Liver (tissue), 9 donors: ENCODE measurements around the gene CLDN6. TPM values are rescaled to one million over a fixed set of nuclear protein-coding genes. Genes with fewer than 3 reads are reported as not detected.

Experiments used
- DNase-seq: peaks from one replicate; pipeline ENCODE4 v3.0.0-alpha.2; 2017; ENCODE audit warnings: low spot score
- H3K27ac ChIP-seq, 2 donors: one replicate each; pipeline ENCODE4 v1.7.0; 2013; ENCODE audit warnings: inconsistent platforms in 2 of 2, low read length in 2 of 2, control low read depth in 1 of 2, low read depth in 1 of 2, mild to moderate bottlenecking in 1 of 2
- H3K27me3 ChIP-seq, 4 donors: one replicate each; pipeline versions ENCODE4 v1.6.1 to v1.7.0; 2013; ENCODE audit warnings: low read length in 3 of 4, inconsistent platforms in 1 of 4, mild to moderate bottlenecking in 1 of 4, moderate library complexity in 1 of 4; ENCODE audit not compliant: control insufficient read depth in 4 of 4, insufficient read depth in 4 of 4
- H3K36me3 ChIP-seq, 4 donors: one replicate each; pipeline versions ENCODE4 v1.6.1 to v1.7.0; 2013; ENCODE audit warnings: low read length in 3 of 4, mild to moderate bottlenecking in 3 of 4, low read depth in 1 of 4, moderate library complexity in 1 of 4; ENCODE audit not compliant: control insufficient read depth in 4 of 4, insufficient read depth in 3 of 4
- H3K4me1 ChIP-seq, 4 donors: one replicate each; pipeline versions ENCODE4 v1.6.1 to v1.7.0; 2013; ENCODE audit warnings: low read length in 3 of 4, mild to moderate bottlenecking in 3 of 4, moderate library complexity in 1 of 4; ENCODE audit not compliant: control insufficient read depth in 4 of 4, insufficient read depth in 4 of 4
- H3K4me3 ChIP-seq, 3 donors: one replicate each; pipeline versions ENCODE4 v1.6.1 to v1.7.0; 2013; ENCODE audit warnings: low read length in 3 of 3, control low read depth in 1 of 3, low read depth in 1 of 3, mild to moderate bottlenecking in 1 of 3
- H3K9ac ChIP-seq, 2 donors: one replicate each; pipeline ENCODE4 v1.7.0; 2013; ENCODE audit warnings: low read length in 2 of 2, mild to moderate bottlenecking in 2 of 2, moderate library complexity in 2 of 2, control low read depth in 1 of 2, low read depth in 1 of 2
- H3K9me3 ChIP-seq, 4 donors: one replicate each; pipeline versions ENCODE4 v1.6.1 to v1.7.0; 2013; ENCODE audit warnings: low read length in 3 of 4; ENCODE audit not compliant: control insufficient read depth in 4 of 4
- CTCF ChIP-seq: fragments of 150-350 bp; IDR thresholded peaks from 2 replicates; pipeline ENCODE4 v1.5.1; 2017; ENCODE audit warnings: improper control_type of control experiment, low read depth, low read length; ENCODE audit not compliant: missing input control
- EGR1 ChIP-seq, 2 donors: IDR thresholded peaks; 2 replicates each; pipeline ENCODE4 v1.6.1; 2016 to 2018; ENCODE audit warnings: antibody characterized with exemption in 2 of 2, low read depth in 2 of 2
- FOXA1 ChIP-seq: IDR thresholded peaks from 2 replicates; pipeline ENCODE4 v1.6.1; 2016; ENCODE audit warnings: antibody characterized with exemption
- FOXA2 ChIP-seq: IDR thresholded peaks from 2 replicates; pipeline ENCODE4 v1.6.1; 2016; ENCODE audit warnings: antibody characterized with exemption
- GABPA ChIP-seq, 2 donors: IDR thresholded peaks in 1 of 2; conservative IDR thresholded peaks in 1 of 2; 2 replicates each; pipeline ENCODE4 v1.6.1; 2016; ENCODE audit warnings: antibody characterized with exemption in 2 of 2, mild to moderate bottlenecking in 1 of 2, moderate library complexity in 1 of 2
- HNF4A ChIP-seq, 2 donors: conservative IDR thresholded peaks; 2 replicates each; pipeline ENCODE4 v1.6.1; 2016; ENCODE audit warnings: antibody characterized with exemption in 2 of 2, mild to moderate bottlenecking in 2 of 2
- HNF4G ChIP-seq: IDR thresholded peaks from 2 replicates; pipeline ENCODE4 v1.6.1; 2016; ENCODE audit warnings: antibody characterized with exemption
- JUND ChIP-seq, 2 donors: IDR thresholded peaks; 2 replicates each; pipeline ENCODE4 v1.6.1; 2016; ENCODE audit warnings: antibody characterized with exemption in 2 of 2
- NR2F2 ChIP-seq: IDR thresholded peaks from 2 replicates; pipeline ENCODE4 v1.6.1; 2016; ENCODE audit warnings: antibody characterized with exemption
- RAD21 ChIP-seq, 2 donors: IDR thresholded peaks; 2 replicates each; pipeline ENCODE4 v1.6.1; 2016; ENCODE audit warnings: antibody characterized with exemption in 2 of 2, mild to moderate bottlenecking in 2 of 2
- REST ChIP-seq: IDR thresholded peaks from 2 replicates; pipeline ENCODE4 v1.6.1; 2016; ENCODE audit warnings: antibody characterized with exemption, mild to moderate bottlenecking
- RXRA ChIP-seq, 2 donors: IDR thresholded peaks; 2 replicates each; pipeline ENCODE4 v1.6.1; 2017 to 2018; ENCODE audit warnings: antibody characterized with exemption in 2 of 2, mild to moderate bottlenecking in 1 of 2
- SP1 ChIP-seq: IDR thresholded peaks from 2 replicates; pipeline ENCODE4 v1.6.1; 2018; ENCODE audit warnings: antibody characterized with exemption, mild to moderate bottlenecking
- TAF1 ChIP-seq: conservative IDR thresholded peaks from 2 replicates; pipeline ENCODE4 v1.6.1; 2016; ENCODE audit warnings: antibody characterized with exemption, mild to moderate bottlenecking
- YY1 ChIP-seq: IDR thresholded peaks from 2 replicates; pipeline ENCODE4 v1.6.1; 2016; ENCODE audit warnings: antibody characterized with exemption, mild to moderate bottlenecking
- WGBS: extraction: QIAGEN DNeasy Blood & Tissue Kit; methylation state at CpG from one replicate; pipeline ENCODE4 v1.1.7; 2013; 5-methylcytosine and 5-hydroxymethylcytosine counted together
- polyA plus RNA-seq, 2 donors: library from polyadenylated mRNA; stranded (reverse) in 1 of 2; unstranded in 1 of 2; fragments of 200-250 nt in 1 of 2; fragments of >200 nt in 1 of 2; fragmentation: Nextera tagmentation in 1 of 2; extraction: Ambion mirVana in 1 of 2; gene quantifications; one replicate each; pipeline versions ENCODE4 v1.2.1 to v1.2.3, GENCODE V29; 2013 to 2015
- total RNA-seq, 2 donors: library from RNA; depleted of rRNA; stranded (reverse); fragments of >200 nt; gene quantifications; one replicate each; pipeline ENCODE4 v1.2.3, GENCODE V29; 2014
- TF ChIP-seq, protein P1 (sequence below): IDR thresholded peaks from 2 replicates; pipeline ENCODE4 v1.6.1; 2016; ENCODE audit warnings: antibody characterized with exemption
- TF ChIP-seq, protein P2 (sequence below): IDR thresholded peaks from 2 replicates; pipeline ENCODE4 v1.6.1; 2016; ENCODE audit warnings: antibody characterized with exemption
- TF ChIP-seq, protein P3 (sequence below): IDR thresholded peaks from 2 replicates; pipeline ENCODE4 v1.6.1; 2016; ENCODE audit warnings: antibody characterized with exemption
- donor health status: healthy.
- donor health status: healthy.
- donor health status: healthy.
- donor health status: healthy.
- donor health status: healthy.

CLDN6 gene
- total and polyA plus RNA-seq, 4 donors = 0.75 TPM; not detected in 3

DNA sequence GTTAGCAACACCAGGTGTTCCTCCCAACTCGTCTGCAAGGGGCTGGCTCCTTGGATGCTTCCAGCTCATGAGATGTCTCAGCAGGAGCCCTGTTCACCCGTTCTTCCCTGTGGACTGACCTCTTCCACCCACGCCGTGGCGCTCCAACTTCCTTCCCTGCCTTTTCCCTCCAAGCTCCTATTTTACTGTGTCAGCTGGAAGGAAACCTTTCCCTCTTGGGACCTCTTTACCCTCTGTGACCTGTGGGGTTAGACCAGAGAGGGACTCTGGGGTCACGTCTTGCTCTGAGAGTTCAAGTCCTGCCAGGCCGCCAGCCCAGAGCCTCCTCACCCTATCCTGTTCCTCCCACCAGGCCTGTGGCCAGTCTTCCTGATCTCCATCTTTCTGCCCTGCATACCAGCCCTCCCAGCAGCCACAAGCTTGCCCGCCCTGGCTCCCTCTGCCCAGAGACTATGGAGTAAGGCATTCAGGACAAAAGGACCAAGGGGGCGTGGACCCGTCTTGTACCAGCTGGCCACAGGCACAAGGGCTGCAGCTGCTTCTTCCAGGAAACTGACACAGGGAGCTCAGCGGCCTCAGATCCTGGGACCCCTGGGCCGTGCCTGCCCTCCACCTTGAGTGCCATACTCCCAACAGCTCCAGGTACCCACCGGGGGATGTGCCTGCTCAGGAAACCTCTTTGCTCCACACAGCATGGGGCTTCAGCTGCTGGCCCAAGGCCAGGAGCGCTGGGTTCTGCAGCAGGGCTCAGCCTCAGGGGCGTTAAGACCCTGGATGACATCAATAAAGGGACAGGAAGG, 45.8 kb downstream of the CLDN6 start:
- TF ChIP-seq GABPA (IDR thresholded peaks at IDR 0.05 in 1 of 2, conservative IDR thresholded peaks at IDR 0.05 in 1 of 2) (no peak), HNF4A (conservative IDR thresholded peaks at IDR 0.05) (no peak), REST (no peak), RAD21 (IDR thresholded peaks at IDR 0.05) (no peak), SP1 (no peak), JUND (IDR thresholded peaks at IDR 0.05) (no peak), HNF4G (no peak), YY1 (no peak), FOXA2 (no peak), TAF1 (no peak), CTCF (no peak), FOXA1 (no peak), NR2F2 (no peak), EGR1 (IDR thresholded peaks at IDR 0.05; ENCODE audit: low read depth in 2 of 2) (no peak), RXRA (IDR thresholded peaks at IDR 0.05) (no peak)
- TF ChIP-seq, protein P1, sequence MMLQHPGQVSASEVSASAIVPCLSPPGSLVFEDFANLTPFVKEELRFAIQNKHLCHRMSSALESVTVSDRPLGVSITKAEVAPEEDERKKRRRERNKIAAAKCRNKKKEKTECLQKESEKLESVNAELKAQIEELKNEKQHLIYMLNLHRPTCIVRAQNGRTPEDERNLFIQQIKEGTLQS = no peak
- TF ChIP-seq, protein P2, sequence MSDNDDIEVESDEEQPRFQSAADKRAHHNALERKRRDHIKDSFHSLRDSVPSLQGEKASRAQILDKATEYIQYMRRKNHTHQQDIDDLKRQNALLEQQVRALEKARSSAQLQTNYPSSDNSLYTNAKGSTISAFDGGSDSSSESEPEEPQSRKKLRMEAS = no peak
- TF ChIP-seq, protein P3, sequence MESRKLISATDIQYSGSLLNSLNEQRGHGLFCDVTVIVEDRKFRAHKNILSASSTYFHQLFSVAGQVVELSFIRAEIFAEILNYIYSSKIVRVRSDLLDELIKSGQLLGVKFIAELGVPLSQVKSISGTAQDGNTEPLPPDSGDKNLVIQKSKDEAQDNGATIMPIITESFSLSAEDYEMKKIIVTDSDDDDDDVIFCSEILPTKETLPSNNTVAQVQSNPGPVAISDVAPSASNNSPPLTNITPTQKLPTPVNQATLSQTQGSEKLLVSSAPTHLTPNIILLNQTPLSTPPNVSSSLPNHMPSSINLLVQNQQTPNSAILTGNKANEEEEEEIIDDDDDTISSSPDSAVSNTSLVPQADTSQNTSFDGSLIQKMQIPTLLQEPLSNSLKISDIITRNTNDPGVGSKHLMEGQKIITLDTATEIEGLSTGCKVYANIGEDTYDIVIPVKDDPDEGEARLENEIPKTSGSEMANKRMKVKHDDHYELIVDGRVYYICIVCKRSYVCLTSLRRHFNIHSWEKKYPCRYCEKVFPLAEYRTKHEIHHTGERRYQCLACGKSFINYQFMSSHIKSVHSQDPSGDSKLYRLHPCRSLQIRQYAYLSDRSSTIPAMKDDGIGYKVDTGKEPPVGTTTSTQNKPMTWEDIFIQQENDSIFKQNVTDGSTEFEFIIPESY = no peak
- Histone ChIP-seq H3K9ac (no peak overlapping the region), H3K4me1 (peaks cover 3 to 27% (median 19%) of the 10 kb centered on the region in 4 donors), H3K9me3 (no peaks in the 10 kb centered on the region), H3K36me3 (no peaks in the 10 kb centered on the region), H3K27me3 (peaks cover 0 to 6% (median 2%) of the 10 kb centered on the region in 4 donors), H3K4me3 (no peak overlapping the region), H3K27ac (no peak overlapping the region)
- WGBS = 87% methylated on average over 15 of the region's 15 CpGs
- no peak for DNase-seq
